ENCODE measurements around the gene FLT4. TPM values are rescaled to one million over a fixed set of nuclear protein-coding genes. Genes with fewer than 3 reads are reported as not detected.

FLT4 gene
- total RNA-seq, 2 donors from 2014 or later: 5.6 to 8.2 TPM

GRCh38 chr5:180645274-180646204 is 3.9 kb downstream of the FLT4 start:
- ATAC-seq (peak in 1 of 2 donors; percentile 42), DNase-seq (no peak)
- intact Hi-C loops (cut with DNase I): no loop called here

GRCh38 chr5:180644825-180645273 is 4.6 kb downstream of the FLT4 start:
- DNase-seq: peak; percentile 14
- intact Hi-C loops (cut with DNase I): no loop called here
- ATAC-seq: no peak

GRCh38 chr5:180644129-180644824 is 5.1 kb downstream of the FLT4 start:
- DNase-seq (peak; percentile 2), ATAC-seq (no peak)
- intact Hi-C loops (cut with DNase I): no loop called here

GRCh38 chr5:180643191-180643851 is 6.1 kb downstream of the FLT4 start:
- no peak for ATAC-seq
- intact Hi-C loops (cut with DNase I): no loop called here

DNA sequence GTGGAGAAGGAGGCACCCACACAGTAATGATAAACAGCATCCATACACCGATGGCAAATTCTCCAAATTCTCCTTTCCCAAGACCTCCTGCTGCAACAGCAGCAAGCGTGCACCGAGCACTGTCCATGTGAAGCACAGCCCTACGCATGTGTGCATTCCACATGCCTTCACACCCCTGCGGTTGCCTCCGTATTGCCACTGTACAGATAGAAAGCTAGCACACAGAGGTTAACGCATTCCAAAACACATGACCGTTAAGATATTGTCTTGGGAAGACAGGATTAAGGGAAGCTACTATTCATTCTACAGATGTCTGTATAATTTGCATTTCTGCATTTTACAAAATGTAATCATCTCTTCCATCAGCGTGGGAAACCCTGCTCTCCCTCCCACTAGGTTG is 6.6 kb downstream of the FLT4 start:
- intact Hi-C loops (cut with DNase I): no loop called here
- DNase-seq (no peak), ATAC-seq (no peak)

More at GRCh38 chr5:180643191-180643851, 6.1 kb downstream of the FLT4 start:
- DNase-seq: peak; percentile 9

DNA sequence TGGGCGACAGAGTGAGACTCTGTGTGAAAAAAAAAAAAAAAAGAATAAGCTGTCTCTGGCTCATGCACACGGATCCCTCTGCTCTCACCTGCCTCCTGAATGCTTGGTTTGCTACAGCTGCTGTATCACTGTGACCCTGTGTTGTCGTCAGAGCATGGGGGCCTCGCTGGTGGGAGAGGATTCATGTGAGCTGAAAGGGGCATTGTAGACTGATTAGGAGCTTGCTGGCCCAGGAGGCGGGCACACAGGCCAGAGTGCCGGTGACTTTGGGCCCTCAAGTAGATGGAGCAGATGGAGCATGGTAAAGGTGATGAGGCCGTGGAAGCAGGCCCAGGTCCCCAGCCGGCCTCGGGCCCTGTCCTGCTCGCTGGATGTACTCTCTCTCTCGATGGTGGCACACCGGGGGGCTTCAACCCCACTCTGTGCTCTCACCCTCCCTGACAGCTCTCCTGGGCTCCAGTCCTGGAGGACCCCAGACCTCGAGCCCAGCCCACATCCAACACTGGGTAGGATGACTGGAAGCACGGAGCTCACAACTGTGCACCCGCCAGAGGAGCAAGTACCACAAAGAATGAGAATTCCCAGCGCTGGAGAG is 7.1 kb downstream of the FLT4 start:
- ATAC-seq (no peak), DNase-seq (no peak)
- intact Hi-C loops (cut with DNase I): no loop called here

DNA sequence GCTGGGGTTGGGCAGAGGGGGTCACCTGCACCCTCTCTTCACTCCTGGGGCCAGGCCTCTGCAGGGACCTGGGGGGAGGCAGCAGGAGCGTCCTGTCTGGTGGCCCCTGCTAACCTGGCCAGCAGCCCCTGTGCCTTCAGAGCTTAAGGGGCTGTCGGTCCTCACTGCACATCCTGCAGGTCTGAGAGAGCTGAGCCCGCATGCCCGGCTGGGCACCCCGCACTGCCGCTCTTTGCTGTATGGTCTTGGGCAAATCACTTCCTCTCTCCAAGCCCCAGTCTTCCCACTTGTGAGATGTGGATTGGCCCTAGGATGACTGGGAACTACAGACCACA is 7.9 kb downstream of the FLT4 start:
- no peak for DNase-seq
- no peak for ATAC-seq

DNA sequence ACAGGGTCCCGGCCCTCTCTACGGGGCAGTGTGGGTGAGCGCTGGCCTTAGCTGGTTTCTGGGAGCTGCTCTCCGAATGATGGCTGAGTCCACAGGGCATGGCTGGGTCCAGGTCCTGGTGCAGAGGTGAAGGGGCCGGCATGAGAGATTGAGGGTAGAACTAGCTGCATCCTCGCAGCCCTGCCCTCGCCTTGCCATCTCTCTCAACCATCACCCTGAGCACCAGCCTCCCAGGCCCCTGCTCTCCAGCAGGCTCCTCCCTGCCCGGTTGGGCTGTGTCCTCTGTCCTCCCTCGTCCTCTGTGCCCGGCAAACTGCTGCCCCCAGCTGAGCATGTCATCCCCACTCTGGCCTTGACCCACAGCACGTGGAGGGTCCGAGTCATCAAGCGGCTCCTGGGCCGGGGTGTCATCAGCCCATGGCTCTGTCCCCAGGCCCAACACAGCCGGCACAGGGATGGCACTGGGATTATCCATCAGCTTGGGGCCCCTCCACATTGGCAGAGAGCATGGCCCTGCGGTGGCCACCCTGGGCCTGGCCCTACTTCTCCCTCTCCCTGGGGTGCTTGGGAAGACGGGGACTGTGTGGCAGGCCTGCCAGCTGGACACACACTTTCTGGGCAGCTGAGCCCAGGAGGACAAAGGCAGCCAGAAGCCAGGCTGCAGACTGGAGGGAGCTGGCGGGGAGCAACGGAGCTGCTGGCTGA is 8.4 kb downstream of the FLT4 start:
- DNase-seq (peak; percentile 16), ATAC-seq (no peak)
- intact Hi-C loops (cut with DNase I): no loop called here

More for the DNA sequence above, 7.9 kb downstream of the FLT4 start:
- intact Hi-C loops (cut with DNase I): no loop called here

- no peak for ATAC-seq
- intact Hi-C loops (cut with DNase I): no loop called here
- peak; percentile 14 for DNase-seq
Observed at GRCh38 chr5:180640611-180640860, 8.9 kb downstream of the FLT4 start.

DNA sequence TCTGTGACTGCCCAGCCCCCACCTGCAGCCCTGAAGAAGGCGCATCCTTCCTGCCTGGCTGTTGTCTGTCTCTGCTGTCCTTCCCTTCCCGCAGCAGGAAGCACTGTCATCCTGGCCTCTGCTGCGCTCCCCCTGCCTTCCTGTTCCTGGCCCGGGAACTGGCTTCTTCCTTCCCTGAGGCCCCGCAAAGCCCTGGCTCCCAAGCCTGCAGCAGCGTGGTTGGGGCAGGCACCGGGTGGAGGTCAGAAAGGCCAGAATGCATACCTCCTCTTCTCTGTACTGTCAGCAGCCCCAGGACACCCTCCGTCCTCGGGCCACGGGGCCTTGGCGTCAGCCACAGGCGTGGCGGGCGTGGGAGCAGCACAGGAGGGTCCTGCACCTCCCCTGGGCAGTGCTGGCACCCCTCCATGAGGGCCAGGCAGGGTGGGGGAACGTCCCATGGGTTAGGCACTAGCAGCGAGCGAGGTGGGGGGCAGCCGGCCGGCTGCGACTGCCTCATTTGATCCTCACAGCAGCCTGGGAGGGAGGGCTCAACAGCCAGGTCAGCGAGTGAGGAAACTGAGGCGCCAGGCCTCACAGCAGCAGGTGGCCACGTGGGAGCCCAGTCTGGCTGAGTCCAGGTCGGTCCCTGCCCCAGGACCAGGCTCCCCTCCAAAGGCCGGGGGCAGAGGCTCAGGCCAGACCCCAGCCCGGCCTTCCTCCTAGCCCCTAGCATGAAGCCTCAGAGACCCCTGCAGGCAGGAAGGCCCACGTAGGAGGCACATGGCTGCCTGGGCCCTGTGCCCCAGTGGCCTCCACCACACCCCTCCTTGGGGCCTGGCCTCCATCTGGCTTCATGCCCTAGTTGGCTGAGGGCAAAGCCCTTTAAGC is 9.4 kb downstream of the FLT4 start:
- peak; percentile 13 for DNase-seq
- no peak for ATAC-seq
- intact Hi-C loops (cut with DNase I): no loop called here

GRCh38 chr5:180639287-180639686 is 10.1 kb downstream of the FLT4 start:
- DNase-seq (no peak), ATAC-seq (no peak)
- intact Hi-C loops (cut with DNase I): no loop called here

- intact Hi-C loops (cut with DNase I): no loop called here
- peak; percentile 10 for DNase-seq
- no peak for ATAC-seq
Observed at GRCh38 chr5:180637962-180638680, 11.3 kb downstream of the FLT4 start.

DNA sequence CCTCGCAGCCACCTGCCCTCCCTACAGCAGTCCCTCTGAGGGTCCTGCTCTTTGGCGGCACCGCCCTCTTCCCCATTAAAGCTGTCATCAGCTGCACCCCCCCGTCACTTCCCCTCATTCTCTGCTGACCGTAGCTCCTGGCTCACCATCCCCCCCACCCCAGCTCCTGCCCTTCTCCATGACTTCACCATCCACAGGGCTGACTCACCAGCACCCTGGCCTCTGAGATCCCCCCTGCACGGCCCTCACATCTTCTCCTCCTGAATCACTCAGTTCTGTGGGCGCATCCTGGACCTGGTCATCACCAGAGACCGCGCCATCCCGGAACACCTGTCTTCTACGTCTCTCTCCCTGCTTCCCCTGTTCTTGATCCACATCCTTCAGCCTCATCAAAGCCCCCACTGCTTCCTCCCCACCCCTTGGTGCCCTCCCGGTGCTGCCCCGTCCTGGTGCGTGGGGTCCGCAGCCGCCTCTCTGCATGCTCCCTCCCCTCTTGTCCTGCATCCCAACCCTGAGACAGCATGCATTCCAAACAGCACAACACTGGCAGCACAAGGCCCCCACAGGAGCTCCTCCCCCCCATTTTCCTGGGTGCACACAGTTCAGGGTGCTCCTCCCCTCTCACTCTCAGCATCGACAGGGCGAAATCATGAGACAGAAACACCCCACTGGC is 12.9 kb downstream of the FLT4 start:
- DNase-seq (peak; percentile 15), ATAC-seq (no peak)
- intact Hi-C loops (cut with DNase I): no loop called here

DNA sequence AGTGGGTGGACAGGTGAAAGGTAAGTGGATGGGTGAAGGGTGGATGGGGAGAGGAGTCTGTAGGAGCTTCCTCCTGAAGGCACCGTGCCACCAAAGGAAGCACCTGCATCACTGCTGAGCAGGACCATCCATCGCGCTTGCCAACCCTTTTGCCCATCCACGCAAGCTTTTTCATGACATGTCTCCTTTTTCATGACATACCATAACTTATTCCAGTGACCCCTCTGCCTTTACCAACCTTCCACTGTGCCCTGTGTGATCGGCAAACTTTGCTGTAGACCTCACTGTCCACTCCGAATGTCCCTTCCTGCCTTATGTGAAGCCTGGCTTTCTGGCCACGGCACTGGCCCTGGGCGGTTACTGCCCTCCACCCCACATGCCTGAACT is 13.4 kb downstream of the FLT4 start:
- no peak for ATAC-seq
- intact Hi-C loops (cut with DNase I): no loop called here
- no peak for DNase-seq

DNA sequence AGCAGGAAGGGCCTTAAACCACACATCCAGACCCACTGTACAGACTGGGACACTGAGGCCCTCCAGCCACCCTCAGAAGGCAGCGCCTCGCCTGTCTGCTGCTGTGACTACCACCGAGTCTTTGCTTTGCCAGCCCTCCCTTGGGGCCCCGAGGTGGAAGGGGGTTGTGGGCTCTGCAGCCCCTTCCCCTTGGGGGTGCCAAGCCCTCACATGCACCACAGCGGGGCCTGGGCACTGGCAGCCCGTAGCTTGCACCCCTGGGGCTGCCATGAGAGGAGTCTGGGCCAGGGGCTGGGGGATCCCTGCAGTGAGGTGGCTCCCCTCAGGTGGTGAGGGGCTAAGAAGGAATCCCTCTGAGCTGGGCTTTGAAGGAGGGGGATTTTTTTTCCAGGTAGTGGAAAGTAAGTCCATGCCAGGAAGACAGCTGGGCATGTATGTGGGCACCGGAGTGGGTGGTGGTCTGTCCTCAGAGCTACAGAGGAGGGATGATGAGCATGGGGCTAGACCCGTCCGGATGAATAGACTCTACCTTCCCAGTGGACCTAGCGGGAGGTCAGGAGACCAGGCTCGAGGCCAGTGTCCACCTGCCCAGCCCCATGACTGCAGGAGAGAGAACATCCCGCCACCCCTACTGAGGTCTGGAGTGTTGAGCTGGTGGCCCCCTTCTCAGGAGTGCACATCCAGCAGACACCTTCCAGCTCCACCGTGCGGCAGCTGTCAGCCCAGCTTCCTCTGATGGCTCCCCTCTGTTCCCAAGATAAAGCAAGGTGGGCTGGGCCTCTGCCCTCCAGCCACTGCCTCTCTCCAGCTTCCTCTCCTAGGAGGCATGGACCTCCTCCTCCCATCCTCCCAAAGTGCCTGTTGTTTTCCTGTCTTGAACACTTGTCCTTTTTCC is 15.9 kb downstream of the FLT4 start:
- ATAC-seq (no peak), DNase-seq (peak; percentile 10)
- intact Hi-C loops (cut with DNase I): no loop called here

DNA sequence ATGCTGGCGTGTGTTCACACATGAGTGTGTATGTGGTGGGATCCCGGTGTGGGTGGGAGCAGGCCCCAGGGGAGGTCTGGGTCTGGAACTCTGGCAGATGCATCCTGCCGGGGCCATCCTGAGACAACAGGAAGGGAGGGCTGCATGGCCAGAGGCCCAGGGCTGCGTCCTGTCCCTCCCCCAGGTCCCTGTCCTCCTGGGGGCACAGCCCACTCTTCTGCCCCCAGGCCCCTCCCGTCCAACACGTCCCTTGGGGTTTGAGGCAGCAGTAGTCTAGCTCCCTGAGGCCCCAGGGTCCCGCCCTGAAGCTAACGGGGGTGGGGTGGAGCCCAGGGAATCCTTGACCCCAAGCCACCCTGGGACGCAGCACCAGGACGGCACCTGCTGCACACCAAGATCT is 16.6 kb downstream of the FLT4 start:
- intact Hi-C loops (cut with DNase I): no loop called here
- DNase-seq (peak; percentile 15), ATAC-seq (peak in 1 of 2 donors; percentile 17)
